Duodenal mucosa (tissue), 2 donors: ENCODE data around the gene MRPL37.
A peak's percentile ranks its signal among the peaks of the same experiment; 100 is the strongest.

ENCODE experiments used
- H3K27ac ChIP-seq: one replicate; pipeline ENCODE4 v1.7.0; 2013; ENCODE audit warnings: low read depth, low read length
- H3K27me3 ChIP-seq, 2 donors: one replicate each; pipeline ENCODE4 v1.7.0; 2013; ENCODE audit warnings: low read length in 2 of 2, control low read depth in 1 of 2; ENCODE audit not compliant: insufficient read depth in 2 of 2, control insufficient read depth in 1 of 2
- H3K36me3 ChIP-seq, 2 donors: one replicate each; pipeline ENCODE4 v1.7.0; 2013; ENCODE audit warnings: low read length in 2 of 2, control low read depth in 1 of 2; ENCODE audit not compliant: insufficient read depth in 2 of 2, control insufficient read depth in 1 of 2
- H3K4me1 ChIP-seq, 2 donors: one replicate each; pipeline ENCODE4 v1.7.0; 2013; ENCODE audit warnings: low read length in 2 of 2, control low read depth in 1 of 2; ENCODE audit not compliant: insufficient read depth in 2 of 2, control insufficient read depth in 1 of 2
- H3K4me3 ChIP-seq, 2 donors: one replicate each; pipeline ENCODE4 v1.7.0; 2013; ENCODE audit warnings: low read length in 2 of 2, low read depth in 1 of 2
- H3K9ac ChIP-seq, 2 donors: one replicate each; pipeline ENCODE4 v1.7.0; 2013; ENCODE audit warnings: low read length in 2 of 2, low read depth in 1 of 2
- H3K9me3 ChIP-seq, 2 donors: one replicate each; pipeline ENCODE4 v1.7.0; 2013; ENCODE audit warnings: low read length in 2 of 2, control low read depth in 1 of 2; ENCODE audit not compliant: control insufficient read depth in 1 of 2

The MRPL37 gene

DNA sequence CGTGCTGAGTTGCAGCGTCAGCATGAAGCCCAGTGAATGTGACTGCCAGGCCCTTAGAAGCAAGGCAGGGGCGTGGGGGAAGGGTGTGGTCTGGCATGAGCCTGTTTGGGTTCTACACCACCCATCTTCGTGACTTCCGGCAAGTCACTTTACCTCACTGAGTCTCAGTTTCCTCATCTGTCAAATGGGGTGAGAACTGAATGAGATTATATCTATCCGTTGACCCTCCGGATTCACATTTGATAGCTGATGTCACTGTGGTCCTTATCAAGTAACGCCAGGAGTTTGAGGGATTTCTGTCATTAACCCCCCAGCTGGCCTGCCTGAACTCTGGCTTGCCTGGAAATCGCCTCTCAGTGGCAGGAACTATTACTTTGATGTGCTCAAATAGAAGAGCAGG is 15.6 kb downstream of the MRPL37 start:
- Histone ChIP-seq H3K27me3 (no peaks in the 10 kb centered on the region), H3K9me3 (no peaks in the 10 kb centered on the region), H3K9ac (no peak overlapping the region), H3K4me3 (no peak overlapping the region), H3K4me1 (peaks cover 17 to 19% of the 10 kb centered on the region in 2 donors), H3K36me3 (peaks cover 62 to 83% of the 10 kb centered on the region in 2 donors), H3K27ac (no peak overlapping the region)

GRCh38 chr1:54218883-54219687 is 19.1 kb downstream of the MRPL37 start:
- no peak overlapping the region for H3K27ac ChIP-seq
- H3K9ac ChIP-seq, result no peak overlapping the region
- no peaks in the 10 kb centered on the region for H3K9me3 ChIP-seq
- no peaks in the 10 kb centered on the region for H3K27me3 ChIP-seq
- peaks cover 37 to 56% of the 10 kb centered on the region in 2 donors for H3K36me3 ChIP-seq
- H3K4me1 ChIP-seq, result peaks cover 17 to 30% of the 10 kb centered on the region in 2 donors
- no peak overlapping the region for H3K4me3 ChIP-seq

GRCh38 chr1:54219688-54220003 is 19.7 kb downstream of the MRPL37 start:
- Histone ChIP-seq H3K9ac (no peak overlapping the region), H3K27ac (no peak overlapping the region), H3K27me3 (no peaks in the 10 kb centered on the region), H3K4me3 (no peak overlapping the region), H3K9me3 (no peaks in the 10 kb centered on the region), H3K4me1 (peaks cover 17 to 30% of the 10 kb centered on the region in 2 donors), H3K36me3 (peaks cover 32 to 50% of the 10 kb centered on the region in 2 donors)

- H3K27ac ChIP-seq, result no peak overlapping the region
- peaks cover 28 to 44% of the 10 kb centered on the region in 2 donors for H3K36me3 ChIP-seq
- no peaks in the 10 kb centered on the region for H3K27me3 ChIP-seq
- peaks cover 17 to 30% of the 10 kb centered on the region in 2 donors for H3K4me1 ChIP-seq
- peak overlapping the region in 1 of 2 donors; percentile 10 for H3K4me3 ChIP-seq
- H3K9me3 ChIP-seq, result no peaks in the 10 kb centered on the region
- H3K9ac ChIP-seq, result no peak overlapping the region
Observed at GRCh38 chr1:54220004-54220811, 20.2 kb downstream of the MRPL37 start.

- Histone ChIP-seq H3K9me3 (no peaks in the 10 kb centered on the region), H3K27me3 (no peaks in the 10 kb centered on the region), H3K4me3 (no peak overlapping the region), H3K9ac (no peak overlapping the region), H3K36me3 (peaks cover 23 to 39% of the 10 kb centered on the region in 2 donors), H3K27ac (no peak overlapping the region), H3K4me1 (peaks cover 17 to 30% of the 10 kb centered on the region in 2 donors)
Observed at GRCh38 chr1:54221113-54221834, 21.3 kb downstream of the MRPL37 start.

DNA sequence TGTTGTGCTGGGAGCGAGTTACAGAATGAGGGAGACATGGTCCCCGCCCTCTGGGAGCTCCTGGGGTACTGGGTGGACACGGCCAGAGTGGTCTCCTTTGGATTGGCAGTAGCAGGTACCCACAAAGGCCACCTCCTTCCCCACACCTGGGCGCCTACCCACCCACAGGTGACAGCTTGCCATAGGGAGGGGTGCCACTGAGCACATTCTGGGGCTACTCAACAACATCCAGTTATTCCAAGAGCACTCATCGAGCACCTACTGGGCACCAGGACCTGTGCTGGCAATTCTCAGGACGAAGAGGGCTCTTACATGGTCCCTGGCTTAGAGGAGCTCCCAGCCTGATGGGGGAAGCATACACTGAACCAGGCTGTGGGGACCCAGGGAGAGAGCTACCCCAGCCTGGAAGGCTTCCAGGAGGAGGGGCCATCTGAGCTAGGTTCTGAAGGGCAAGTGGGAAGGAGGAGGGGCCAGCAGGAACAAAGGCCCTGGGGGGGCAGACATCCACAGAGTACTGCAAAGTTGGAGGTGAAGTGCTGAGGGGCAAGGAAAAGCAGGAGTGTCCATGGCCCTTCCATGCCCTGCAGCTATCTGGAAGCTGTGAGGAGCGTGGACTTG is 22.0 kb downstream of the MRPL37 start:
- no peak overlapping the region for H3K9ac ChIP-seq
- no peak overlapping the region for H3K27ac ChIP-seq
- H3K4me1 ChIP-seq, result peaks cover 17 to 30% of the 10 kb centered on the region in 2 donors
- no peak overlapping the region for H3K4me3 ChIP-seq
- H3K9me3 ChIP-seq, result no peaks in the 10 kb centered on the region
- no peaks in the 10 kb centered on the region for H3K27me3 ChIP-seq
- H3K36me3 ChIP-seq, result peaks cover 16 to 32% of the 10 kb centered on the region in 2 donors

- Histone ChIP-seq H3K27ac (no peak overlapping the region), H3K36me3 (peaks cover 9 to 25% of the 10 kb centered on the region in 2 donors), H3K9ac (no peak overlapping the region)
Observed at GRCh38 chr1:54222711-54223110, 22.7 kb downstream of the MRPL37 start.

GRCh38 chr1:54223441-54224202 is 23.7 kb downstream of the MRPL37 start:
- Histone ChIP-seq H3K36me3 (peaks cover 2 to 22% of the 10 kb centered on the region in 2 donors), H3K9ac (no peak overlapping the region), H3K4me3 (no peak overlapping the region), H3K27me3 (no peaks in the 10 kb centered on the region), H3K4me1 (peaks cover 15 to 29% of the 10 kb centered on the region in 2 donors), H3K27ac (no peak overlapping the region), H3K9me3 (no peaks in the 10 kb centered on the region)

More at GRCh38 chr1:54222711-54223110, 22.7 kb downstream of the MRPL37 start:
- Histone ChIP-seq H3K4me3 (no peak overlapping the region), H3K27me3 (no peaks in the 10 kb centered on the region), H3K9me3 (no peaks in the 10 kb centered on the region), H3K4me1 (peaks cover 17 to 30% of the 10 kb centered on the region in 2 donors)

- H3K27me3 ChIP-seq, result no peaks in the 10 kb centered on the region
- no peak overlapping the region for H3K27ac ChIP-seq
- H3K9ac ChIP-seq, result no peak overlapping the region
- no peak overlapping the region for H3K4me3 ChIP-seq
- peaks cover 2 to 25% of the 10 kb centered on the region in 2 donors for H3K36me3 ChIP-seq
- peaks cover 9 to 23% of the 10 kb centered on the region in 2 donors for H3K4me1 ChIP-seq
- no peaks in the 10 kb centered on the region for H3K9me3 ChIP-seq
Observed at GRCh38 chr1:54224233-54224632, 24.3 kb downstream of the MRPL37 start.
